A549 (cell line): ENCODE data around the gene TBC1D22A. TPM values are rescaled to one million over a fixed set of nuclear protein-coding genes. Genes with fewer than 3 reads are reported as not detected.

Experiments
- ATAC-seq, 2 experiments: fragments of 200-7000 bp in 1 of 2; fragments of >200 bp in 1 of 2; cut with Nextera tagmentation in 1 of 2; cut with Tn5 transposase in 1 of 2; 3 replicates each; pipeline versions ENCODE4 v1.8.0 to v1.9.1; 2018 to 2020; ENCODE audit warnings: mild to moderate bottlenecking in 1 of 2, moderate library complexity in 1 of 2
- CTCF ChIA-PET: fragments of 300-600 bp; sonication (Branson Sonifier 250); formaldehyde crosslinking; extraction: SDS; loops from one replicate; lab custom pipeline; 2021; ENCODE audit warnings: antibody characterized with exemption, inconsistent platforms; lab: Yijun Ruan, JAX
- POLR2A ChIA-PET: fragments of 350-600 bp; formaldehyde crosslinking; extraction: SDS; loops from one replicate; lab custom pipeline; 2021; ENCODE audit warnings: antibody characterized with exemption, inconsistent platforms; lab: Yijun Ruan, JAX
- DNase-seq, 2 experiments: peaks; one replicate each; pipeline versions ENCODE4 v3.0.0 to v3.0.0-alpha.2; 2011 to 2016; ENCODE audit warnings: low read depth in 1 of 2, low spot score in 1 of 2
- FAIRE-seq: peaks from 2 replicates; lab custom pipeline; 2011; peaks lifted over from hg19 to GRCh38; lab: Jason Lieb, UNC
- H3K27ac ChIP-seq, 2 experiments: fragments of >200 bp; sonication (Bioruptor Twin); formaldehyde crosslinking; 3 replicates each; pipeline ENCODE4 v1.5.1; 2016 to 2017
- H3K4me1 ChIP-seq: fragments of >200 bp; sonication (Bioruptor Twin); formaldehyde crosslinking; 3 replicates; pipeline ENCODE4 v1.6.1; 2016
- H3K4me2 ChIP-seq: fragments of >200 bp; sonication (Bioruptor Twin); formaldehyde crosslinking; 3 replicates; pipeline ENCODE4 v1.6.1; 2016
- H3K4me3 ChIP-seq: fragments of >200 bp; sonication (Bioruptor Twin); formaldehyde crosslinking; 3 replicates; pipeline ENCODE4 v1.5.1; 2016
- H3K9me3 ChIP-seq: fragments of >200 bp; sonication (Bioruptor Twin); formaldehyde crosslinking; 3 replicates; pipeline ENCODE4 v1.6.1; 2016
- BHLHE40 ChIP-seq: IDR thresholded peaks from 2 replicates; pipeline ENCODE4 v1.6.1; 2012; ENCODE audit warnings: low read depth, low read length, inconsistent platforms
- CEBPB ChIP-seq, 2 experiments: fragments of >200 bp in 1 of 2; sonication (Bioruptor Twin) in 1 of 2; formaldehyde crosslinking in 1 of 2; IDR thresholded peaks; 2 replicates each; pipeline ENCODE4 v1.6.1; 2012 to 2016
- CHD2 ChIP-seq: fragments of 150-350 bp; IDR thresholded peaks from 2 replicates; pipeline ENCODE4 v1.6.1; 2014; ENCODE audit warnings: low read length; ENCODE audit not compliant: partially characterized antibody
- EHMT2 ChIP-seq: fragments of 200-600 bp; sonication (generic); IDR thresholded peaks from 2 replicates; pipeline ENCODE4 v1.6.1; 2016; ENCODE audit warnings: antibody characterized with exemption, low read depth, mild to moderate bottlenecking, moderate library complexity
- FOSL2 ChIP-seq, 2 experiments: fragments of 450-650 bp in 1 of 2; fragments of >200 bp in 1 of 2; sonication (Bioruptor Twin) in 1 of 2; formaldehyde crosslinking; IDR thresholded peaks; 2 replicates each; pipeline versions ENCODE4 v1.5.0 to v1.6.1; 2016 to 2020; ENCODE audit warnings: mild to moderate bottlenecking in 1 of 2, moderate library complexity in 1 of 2
- GATA3 ChIP-seq: IDR thresholded peaks from 2 replicates; pipeline ENCODE4 v1.6.1; 2012; ENCODE audit warnings: borderline replicate concordance
- HOXB13 ChIP-seq: fragments of 250-450 bp; sonication (Bioruptor Pico); IDR thresholded peaks from 2 replicates; pipeline ENCODE4 v1.5.0; 2020; ENCODE audit warnings: low read depth, mild to moderate bottlenecking, moderate library complexity
- KDM5A ChIP-seq: fragments of 200-600 bp; sonication (generic); IDR thresholded peaks from 2 replicates; pipeline ENCODE4 v1.6.1; 2016; ENCODE audit warnings: antibody characterized with exemption, mild to moderate bottlenecking
- MAFK ChIP-seq: fragments of 450-650 bp; IDR thresholded peaks from 2 replicates; pipeline ENCODE4 v1.6.1; 2014; ENCODE audit not compliant: partially characterized antibody
- MAX ChIP-seq: IDR thresholded peaks from 2 replicates; pipeline ENCODE4 v1.6.1; 2012
- NPAS2 ChIP-seq: fragments of 250-450 bp; sonication (Bioruptor Pico); IDR thresholded peaks from 2 replicates; pipeline ENCODE4 v1.8.0; 2022; ENCODE audit warnings: mild to moderate bottlenecking, moderate library complexity, borderline replicate concordance
- NR3C1 ChIP-seq: fragments of >200 bp; sonication (Bioruptor Twin); formaldehyde crosslinking; IDR thresholded peaks from 3 replicates; pipeline ENCODE4 v1.6.1; 2017
- PHF8 ChIP-seq: fragments of 200-600 bp; sonication (generic); IDR thresholded peaks from 2 replicates; pipeline ENCODE4 v1.6.1; 2016; ENCODE audit warnings: low read depth, mild to moderate bottlenecking, antibody characterized with exemption, moderate library complexity, borderline replicate concordance
- POLR2AphosphoS2 ChIP-seq: conservative IDR thresholded peaks from 2 replicates; pipeline ENCODE4 v1.6.1; 2012; ENCODE audit warnings: low read length, improper control_type of control experiment, inconsistent platforms
- RAD21 ChIP-seq, 2 experiments: fragments of >200 bp in 1 of 2; sonication (Bioruptor Twin) in 1 of 2; formaldehyde crosslinking in 1 of 2; IDR thresholded peaks in 1 of 2; conservative IDR thresholded peaks in 1 of 2; 2 replicates in 1 of 2; 3 replicates in 1 of 2; pipeline ENCODE4 v1.6.1; 2012 to 2018; ENCODE audit warnings: inconsistent platforms in 1 of 2
- RARB ChIP-seq: fragments of 250-450 bp; sonication (Bioruptor Pico); IDR thresholded peaks from 2 replicates; pipeline ENCODE4 v1.8.0; 2021; ENCODE audit warnings: mild to moderate bottlenecking, moderate library complexity
- REST ChIP-seq: fragments of 200-600 bp; sonication (generic); IDR thresholded peaks from 2 replicates; pipeline ENCODE4 v1.6.1; 2016; ENCODE audit warnings: antibody characterized with exemption, mild to moderate bottlenecking, moderate library complexity
- RFX5 ChIP-seq: fragments of 450-650 bp; IDR thresholded peaks from 2 replicates; pipeline ENCODE4 v1.7.1; 2014; ENCODE audit warnings: antibody characterized with exemption, mild to moderate bottlenecking, moderate library complexity
- RNF2 ChIP-seq: fragments of 200-600 bp; sonication (generic); IDR thresholded peaks from 2 replicates; pipeline ENCODE4 v1.6.1; 2016; ENCODE audit warnings: low read depth, mild to moderate bottlenecking, antibody characterized with exemption, moderate library complexity, borderline replicate concordance
- SREBF2 ChIP-seq: fragments of 450-650 bp; IDR thresholded peaks from 2 replicates; pipeline ENCODE4 v1.6.1; 2014; ENCODE audit warnings: mild to moderate bottlenecking, moderate library complexity
- TFCP2L1 ChIP-seq: fragments of 250-450 bp; sonication (Bioruptor Pico); IDR thresholded peaks from 2 replicates; pipeline ENCODE4 v1.5.0; 2021; ENCODE audit warnings: mild to moderate bottlenecking
- ZSCAN20 ChIP-seq: fragments of 250-450 bp; sonication (Bioruptor Pico); IDR thresholded peaks from 2 replicates; pipeline ENCODE4 v1.8.0; 2022; ENCODE audit warnings: mild to moderate bottlenecking, moderate library complexity
- WGBS: methylation state at CpG from one replicate; pipeline ENCODE4 v1.1.6; 2017; ENCODE audit errors: missing lambda C conversion rate; 5-methylcytosine and 5-hydroxymethylcytosine counted together
- polyA plus RNA-seq, 4 experiments: library from polyadenylated mRNA; depleted of rRNA in 3 of 4; stranded (reverse); fragments of >200 nt; fragmentation: RNase III in 1 of 4; extraction: RNeasy Plus Mini Kit Qiagen cat#74134 plus additional on column Dnase treatment in 1 of 4; gene quantifications; 2 replicates in 3 of 4; 3 replicates in 1 of 4; pipeline ENCODE4 v1.2.3, GENCODE V29; 2011 to 2017
- TF ChIP-seq, protein P1 (sequence below): fragments of 250-450 bp; sonication (Bioruptor Pico); IDR thresholded peaks from 2 replicates; pipeline ENCODE4 v1.5.0; 2021; ENCODE audit warnings: mild to moderate bottlenecking, moderate library complexity, borderline replicate concordance
- TF ChIP-seq, protein P2 (sequence below): fragments of >200 bp; sonication (Bioruptor Twin); formaldehyde crosslinking; IDR thresholded peaks from 2 replicates; pipeline ENCODE4 v1.6.1; 2016
- TF ChIP-seq, protein P3 (sequence below): fragments of 150-350 bp; IDR thresholded peaks from 2 replicates; pipeline ENCODE4 v1.6.1; 2014; ENCODE audit warnings: low read depth, mild to moderate bottlenecking, low read length

The TBC1D22A gene
- polyA plus RNA-seq, 2 of the 4 experiments (the other 2 are of a cell fraction), result 8.9 to 10.8 TPM

GRCh38 chr22:47032956-47033647, 270.7 kb downstream of the TBC1D22A start:
- no peak for TF ChIP-seq RAD21 (conservative IDR thresholded peaks at IDR 0.05 in 1 of 2, IDR thresholded peaks at IDR 0.05 in 1 of 2)
- no peak for TF ChIP-seq NPAS2 (CRISPR knock-in tag)
- TF ChIP-seq MAX, result no peak
- no peak for TF ChIP-seq NR3C1
- TF ChIP-seq HOXB13 (CRISPR knock-in tag), result no peak
- no peak for TF ChIP-seq RFX5
- TF ChIP-seq RNF2, result no peak
- TF ChIP-seq GATA3, result no peak
- TF ChIP-seq CHD2, result no peak
- TF ChIP-seq CEBPB (IDR thresholded peaks at IDR 0.05), result no peak
- TF ChIP-seq ZSCAN20, result no peak
- TF ChIP-seq TFCP2L1 (CRISPR knock-in tag), result no peak
- no peak for TF ChIP-seq MAFK
- TF ChIP-seq KDM5A, result no peak
- TF ChIP-seq REST, result no peak
- TF ChIP-seq, protein P1, sequence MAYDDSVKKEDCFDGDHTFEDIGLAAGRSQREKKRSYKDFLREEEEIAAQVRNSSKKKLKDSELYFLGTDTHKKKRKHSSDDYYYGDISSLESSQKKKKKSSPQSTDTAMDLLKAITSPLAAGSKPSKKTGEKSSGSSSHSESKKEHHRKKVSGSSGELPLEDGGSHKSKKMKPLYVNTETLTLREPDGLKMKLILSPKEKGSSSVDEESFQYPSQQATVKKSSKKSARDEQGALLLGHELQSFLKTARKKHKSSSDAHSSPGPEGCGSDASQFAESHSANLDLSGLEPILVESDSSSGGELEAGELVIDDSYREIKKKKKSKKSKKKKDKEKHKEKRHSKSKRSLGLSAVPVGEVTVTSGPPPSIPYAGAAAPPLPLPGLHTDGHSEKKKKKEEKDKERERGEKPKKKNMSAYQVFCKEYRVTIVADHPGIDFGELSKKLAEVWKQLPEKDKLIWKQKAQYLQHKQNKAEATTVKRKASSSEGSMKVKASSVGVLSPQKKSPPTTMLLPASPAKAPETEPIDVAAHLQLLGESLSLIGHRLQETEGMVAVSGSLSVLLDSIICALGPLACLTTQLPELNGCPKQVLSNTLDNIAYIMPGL (CRISPR knock-in tag), result no peak
- no peak for TF ChIP-seq RARB (CRISPR knock-in tag)
- no peak for TF ChIP-seq FOSL2 (IDR thresholded peaks at IDR 0.05)
- TF ChIP-seq FOSL2 (CRISPR knock-in tag; IDR thresholded peaks at IDR 0.05), result no peak
- TF ChIP-seq EHMT2, result no peak
- TF ChIP-seq, protein P2, sequence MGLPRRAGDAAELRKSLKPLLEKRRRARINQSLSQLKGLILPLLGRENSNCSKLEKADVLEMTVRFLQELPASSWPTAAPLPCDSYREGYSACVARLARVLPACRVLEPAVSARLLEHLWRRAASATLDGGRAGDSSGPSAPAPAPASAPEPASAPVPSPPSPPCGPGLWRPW, result no peak
- no peak overlapping the region for H3K4me3 ChIP-seq
- no peak overlapping the region for H3K4me2 ChIP-seq
- 87% methylated on average over 15 of the region's 15 CpGs for WGBS
- H3K9me3 ChIP-seq, result no peaks in the 10 kb centered on the region
- CTCF ChIA-PET, result interaction anchor here (0.6 to 0.7 kb wide), 2 partner anchors 16 to 234 kb away, joined by 3 to 4 read pairs; no protein-coding TSS in a partner anchor
- ATAC-seq (no peak), DNase-seq (no peak), FAIRE-seq (no peak)
- POLR2A ChIA-PET, result no interaction called here
- no peak overlapping the region for H3K27ac ChIP-seq
- H3K4me1 ChIP-seq, result no peaks in the 10 kb centered on the region

DNA sequence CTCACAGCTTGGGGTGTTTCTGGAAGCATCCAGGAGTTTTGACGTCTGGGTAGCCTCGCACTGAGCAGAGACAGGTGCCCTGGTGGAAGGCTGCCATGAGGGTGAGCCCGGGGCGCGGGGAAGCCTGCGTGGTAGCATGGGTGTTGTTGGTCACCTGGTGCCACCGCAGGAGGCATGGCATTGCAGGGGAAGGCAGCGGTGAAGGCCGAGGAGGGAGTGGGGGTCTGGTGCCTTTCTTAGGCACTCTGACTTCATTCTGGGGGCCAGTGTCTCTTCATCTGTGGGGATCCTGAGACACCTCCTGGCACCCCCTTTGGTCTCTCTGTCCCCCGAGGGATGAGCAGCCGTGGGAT, 271.2 kb downstream of the TBC1D22A start:
- Histone ChIP-seq H3K4me1 (no peaks in the 10 kb centered on the region), H3K4me2 (no peak overlapping the region), H3K4me3 (no peak overlapping the region), H3K27ac (no peak overlapping the region)
- POLR2A ChIA-PET, result no interaction called here
- 94% methylated on average over 11 of the region's 11 CpGs for WGBS
- TF ChIP-seq MAFK (no peak), BHLHE40 (no peak), GATA3 (no peak), PHF8 (no peak), RNF2 (no peak), POLR2AphosphoS2 (no peak), RAD21 (conservative IDR thresholded peaks at IDR 0.05 in 1 of 2, IDR thresholded peaks at IDR 0.05 in 1 of 2) (no peak), SREBF2 (no peak), FOSL2 (IDR thresholded peaks at IDR 0.05) (no peak), FOSL2 (CRISPR knock-in tag; IDR thresholded peaks at IDR 0.05) (no peak)
- TF ChIP-seq, protein P3, sequence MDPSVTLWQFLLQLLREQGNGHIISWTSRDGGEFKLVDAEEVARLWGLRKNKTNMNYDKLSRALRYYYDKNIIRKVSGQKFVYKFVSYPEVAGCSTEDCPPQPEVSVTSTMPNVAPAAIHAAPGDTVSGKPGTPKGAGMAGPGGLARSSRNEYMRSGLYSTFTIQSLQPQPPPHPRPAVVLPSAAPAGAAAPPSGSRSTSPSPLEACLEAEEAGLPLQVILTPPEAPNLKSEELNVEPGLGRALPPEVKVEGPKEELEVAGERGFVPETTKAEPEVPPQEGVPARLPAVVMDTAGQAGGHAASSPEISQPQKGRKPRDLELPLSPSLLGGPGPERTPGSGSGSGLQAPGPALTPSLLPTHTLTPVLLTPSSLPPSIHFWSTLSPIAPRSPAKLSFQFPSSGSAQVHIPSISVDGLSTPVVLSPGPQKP, result no peak
- TF ChIP-seq, all 56 proteins: peak for 0
- ATAC-seq (no peak), DNase-seq (no peak), FAIRE-seq (no peak)
- CTCF ChIA-PET, result no interaction called here
- no peaks in the 10 kb centered on the region for H3K9me3 ChIP-seq
